ENCODE data around the gene RCBTB1.

RCBTB1 gene

DNA sequence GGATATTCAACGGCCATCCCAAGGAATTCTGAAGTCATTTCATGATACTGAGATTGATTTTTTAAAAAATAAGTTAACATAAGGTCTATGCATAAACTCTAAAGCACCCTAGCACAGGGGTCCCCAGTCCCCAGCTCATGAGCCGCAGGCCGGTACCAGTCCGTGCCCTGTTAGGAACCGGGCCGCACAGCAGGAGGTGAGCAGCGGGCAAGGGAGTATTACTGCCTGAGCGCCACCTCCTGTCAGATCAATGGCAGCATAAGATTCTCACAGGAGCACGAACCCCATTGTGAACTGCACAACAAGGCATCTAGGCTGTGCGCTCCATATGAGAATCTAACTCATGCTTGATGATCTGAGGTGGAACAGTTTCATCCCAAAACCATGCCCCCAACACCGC, 31.0 kb downstream of the RCBTB1 start:
- DNase-seq: no peak

DNA sequence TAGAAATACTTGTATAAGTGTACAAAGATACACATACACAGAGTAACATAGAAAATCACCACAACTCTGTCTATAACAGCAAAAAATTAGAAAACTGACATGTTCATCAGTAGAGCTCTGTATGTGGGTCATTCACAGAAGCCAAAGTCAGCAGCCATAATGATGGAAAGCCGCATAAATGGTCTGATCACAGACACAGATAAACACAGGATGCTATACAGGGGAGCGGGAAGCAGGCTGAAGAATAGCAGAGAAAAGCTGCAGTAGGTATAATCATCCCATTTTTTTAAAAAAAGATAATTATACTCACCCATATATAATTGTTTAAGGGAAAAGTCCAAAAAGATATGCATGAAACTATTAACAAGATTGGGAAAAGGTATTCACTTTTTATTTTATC, 31.5 kb downstream of the RCBTB1 start:
- DNase-seq: no peak

- DNase-seq: no peak
Observed at GRCh38 chr13:49550942-49551644, 34.3 kb downstream of the RCBTB1 start.

- no peak for DNase-seq
Observed at GRCh38 chr13:49549289-49549688, 36.1 kb downstream of the RCBTB1 start.

DNA sequence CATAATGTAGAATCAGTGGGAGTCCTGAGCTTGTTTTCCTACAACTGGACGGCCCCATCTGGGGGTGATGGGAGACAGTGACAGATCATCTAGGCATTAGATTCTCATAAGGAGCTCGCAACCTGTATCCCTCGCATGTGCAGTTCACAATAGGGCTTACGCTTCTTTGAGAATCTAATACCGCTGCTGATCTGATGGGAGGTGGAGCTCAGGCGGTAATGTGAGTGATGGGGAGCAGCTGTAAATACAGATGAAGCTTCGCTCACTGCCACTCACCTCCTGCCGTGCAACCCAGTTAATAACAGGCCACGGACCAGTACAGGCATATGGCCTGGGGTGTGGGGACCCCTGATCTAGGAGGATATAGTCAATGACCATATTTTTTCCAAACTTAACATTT, 38.8 kb downstream of the RCBTB1 start:
- DNase-seq: no peak

DNA sequence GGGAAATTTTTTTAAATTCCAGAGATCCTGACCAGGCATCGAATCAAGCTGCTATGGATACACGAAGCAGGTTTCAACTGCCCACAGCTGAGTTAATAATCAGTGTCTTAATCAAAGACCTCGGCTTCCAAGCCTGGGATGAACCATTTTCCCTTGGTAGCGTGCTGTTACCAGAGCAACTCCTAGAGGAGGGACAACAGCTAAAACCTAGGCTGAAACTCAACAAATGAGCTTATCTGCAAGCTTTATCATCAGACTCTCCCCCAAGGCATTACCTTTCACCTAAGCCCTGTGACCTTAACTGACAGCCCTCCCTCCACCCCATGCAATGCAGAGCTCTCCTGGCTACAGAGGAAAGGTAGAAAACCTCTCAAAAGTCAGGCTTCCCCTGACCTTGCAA, 39.7 kb downstream of the RCBTB1 start:
- DNase-seq: no peak

GRCh38 chr13:49543656-49544055, 41.7 kb downstream of the RCBTB1 start:
- DNase-seq: no peak

GRCh38 chr13:49540552-49540951, 44.8 kb downstream of the RCBTB1 start:
- DNase-seq: no peak

GRCh38 chr13:49539746-49540145, 45.6 kb downstream of the RCBTB1 start:
- DNase-seq: no peak

DNA sequence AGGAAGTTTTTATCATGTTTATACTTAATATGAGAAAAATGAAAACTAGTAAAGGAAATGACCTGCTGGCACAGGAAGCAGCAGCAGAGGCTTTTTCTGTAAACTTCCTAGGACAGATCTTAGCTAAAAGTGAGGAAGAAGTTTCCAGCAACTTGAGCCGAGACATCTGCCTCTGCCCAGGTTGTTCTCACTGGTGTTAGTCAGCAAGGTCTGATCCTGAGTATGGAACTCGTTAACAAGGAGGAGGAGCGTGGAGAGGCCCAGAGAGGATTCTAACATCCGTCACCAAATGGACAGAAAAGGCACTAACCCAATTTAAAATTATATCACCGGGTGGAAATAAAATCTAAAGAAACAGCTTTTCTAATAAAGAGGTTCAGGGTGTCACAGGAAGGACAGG, 46.0 kb downstream of the RCBTB1 start:
- DNase-seq: no peak

GRCh38 chr13:49538404-49538803, 47.0 kb downstream of the RCBTB1 start:
- DNase-seq: no peak

DNA sequence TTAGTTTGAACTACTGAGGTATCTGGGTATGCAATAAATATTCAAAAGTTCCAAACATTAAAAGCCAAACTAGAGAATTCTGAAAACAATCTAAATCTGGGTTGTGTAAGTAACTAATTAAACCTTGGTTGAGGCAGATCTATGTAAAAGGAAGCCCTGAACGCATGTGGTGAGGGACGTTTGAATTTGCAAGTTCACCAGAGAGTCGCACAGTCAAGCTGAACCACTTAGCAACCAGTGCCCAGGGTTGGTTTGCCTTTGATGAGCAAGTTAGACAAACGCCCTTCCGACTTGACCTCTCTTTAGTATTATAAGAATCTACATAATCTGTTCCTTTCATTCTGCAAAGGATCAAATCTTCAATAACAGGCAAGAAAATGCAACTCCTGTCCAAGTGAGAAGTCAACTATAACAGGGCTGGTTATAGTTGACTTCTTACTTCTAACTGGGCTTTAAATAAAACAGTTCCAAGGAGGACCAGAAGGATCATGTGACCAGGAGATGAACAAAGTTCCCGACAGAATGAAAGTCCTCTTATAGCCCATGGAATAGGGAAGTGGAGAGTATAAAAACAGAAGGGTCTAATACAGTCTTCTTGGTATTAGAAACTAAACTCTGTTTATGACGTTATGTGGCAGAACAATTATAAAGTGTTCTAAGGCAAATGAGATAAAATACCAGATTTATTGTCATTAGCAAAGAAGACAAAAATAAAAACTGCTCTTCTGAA, 49.0 kb downstream of the RCBTB1 start:
- no peak for DNase-seq

GRCh38 chr13:49533591-49534269, 51.6 kb downstream of the RCBTB1 start:
- no peak for DNase-seq

GRCh38 chr13:49533011-49533410, 52.3 kb downstream of the RCBTB1 start:
- DNase-seq: no peak

GRCh38 chr13:49532593-49532992, 52.8 kb downstream of the RCBTB1 start:
- no peak for DNase-seq

DNA sequence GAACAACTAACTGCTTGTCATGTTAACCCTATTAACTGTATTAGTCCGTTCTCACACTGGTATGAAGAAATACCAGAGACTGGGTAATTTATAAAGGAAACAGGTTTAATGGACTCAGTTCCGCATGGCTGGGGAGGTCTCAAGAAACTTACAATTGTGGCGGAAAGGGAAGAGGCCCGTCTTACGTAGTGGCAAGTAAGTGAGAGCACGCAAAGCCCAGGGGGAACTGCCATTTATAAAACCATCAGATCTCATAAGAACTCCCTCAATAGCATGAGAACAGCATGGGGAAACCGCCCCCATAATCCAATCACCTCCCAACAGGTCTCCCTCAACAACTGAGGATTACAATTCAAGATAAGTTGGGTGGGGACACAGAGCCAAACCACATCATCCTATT, 54.9 kb downstream of the RCBTB1 start:
- DNase-seq: no peak

GRCh38 chr13:49528161-49528560, 57.2 kb downstream of the RCBTB1 start:
- no peak for DNase-seq

DNA sequence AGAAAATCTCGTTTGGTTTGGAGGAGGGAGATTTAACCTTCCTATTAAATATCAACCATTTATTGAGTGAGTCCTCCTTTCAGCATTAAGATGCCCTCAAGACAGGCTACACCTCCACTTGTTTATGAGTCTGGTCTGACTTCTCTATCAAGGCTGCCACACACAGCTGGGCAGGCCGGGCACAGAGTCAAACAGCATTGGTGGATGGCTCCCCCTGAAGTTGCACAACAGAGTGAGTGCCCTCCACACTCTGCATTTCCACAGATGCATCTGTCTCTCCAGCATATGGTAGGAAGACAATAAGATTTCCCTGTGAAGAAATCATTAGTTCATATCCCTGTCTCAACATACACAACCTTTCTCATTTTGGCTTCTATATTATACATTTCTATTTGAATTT, 58.2 kb downstream of the RCBTB1 start:
- DNase-seq: no peak

DNA sequence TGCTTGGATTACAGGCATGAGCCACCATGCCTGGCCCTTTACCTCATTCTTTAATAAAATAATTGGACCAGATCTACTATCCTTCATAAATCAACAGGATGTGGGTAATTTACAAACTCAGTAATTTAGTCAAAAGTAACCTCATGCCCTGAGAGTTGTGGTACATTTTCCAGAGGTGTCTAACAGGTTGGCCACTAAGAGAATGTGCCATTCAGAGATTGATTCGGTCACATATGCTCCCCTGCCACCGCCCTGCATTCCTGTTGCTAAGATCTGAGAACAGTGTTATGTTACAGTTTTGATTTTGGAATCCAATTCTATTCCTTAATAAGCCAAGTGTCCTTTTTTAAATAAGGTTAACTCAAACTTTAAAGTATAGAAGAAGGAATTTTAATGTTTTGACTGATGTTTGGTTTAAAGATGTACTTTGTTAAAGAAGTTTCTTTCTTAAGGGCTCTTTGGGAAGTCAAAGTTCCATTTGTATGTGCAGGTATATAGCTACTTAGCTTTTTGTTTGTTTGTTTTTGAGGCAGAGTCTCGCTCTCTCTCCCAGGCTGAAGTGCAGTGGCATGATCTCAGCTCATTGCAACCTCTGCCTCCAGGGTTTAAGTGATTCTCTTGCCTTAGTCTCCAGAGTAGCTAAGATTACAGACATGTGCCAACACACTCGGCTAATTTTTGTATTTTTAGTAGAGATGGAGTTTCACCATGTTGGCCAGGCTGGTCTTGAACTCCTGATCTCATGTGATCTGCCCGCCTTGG, 60.4 kb downstream of the RCBTB1 start:
- DNase-seq: no peak

DNA sequence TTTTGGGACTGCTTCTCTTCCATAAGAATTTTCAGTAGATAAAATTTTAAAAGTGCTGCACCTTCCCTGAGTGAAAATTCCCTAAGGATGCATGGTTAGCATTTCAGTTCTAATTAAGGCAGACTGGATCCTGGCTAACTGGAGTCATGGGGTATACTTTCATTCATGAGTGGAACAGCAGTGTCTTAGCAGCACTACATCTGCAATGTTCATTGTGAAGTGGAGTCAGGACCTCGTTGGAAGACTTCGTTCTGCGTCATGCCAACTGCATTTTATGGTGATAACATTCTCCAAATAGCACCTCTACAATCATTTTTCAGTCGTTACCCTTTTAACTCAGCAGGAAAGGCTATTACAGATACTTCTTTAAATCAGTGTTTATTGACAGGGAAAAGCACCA, 64.1 kb downstream of the RCBTB1 start:
- no peak for DNase-seq

DNA sequence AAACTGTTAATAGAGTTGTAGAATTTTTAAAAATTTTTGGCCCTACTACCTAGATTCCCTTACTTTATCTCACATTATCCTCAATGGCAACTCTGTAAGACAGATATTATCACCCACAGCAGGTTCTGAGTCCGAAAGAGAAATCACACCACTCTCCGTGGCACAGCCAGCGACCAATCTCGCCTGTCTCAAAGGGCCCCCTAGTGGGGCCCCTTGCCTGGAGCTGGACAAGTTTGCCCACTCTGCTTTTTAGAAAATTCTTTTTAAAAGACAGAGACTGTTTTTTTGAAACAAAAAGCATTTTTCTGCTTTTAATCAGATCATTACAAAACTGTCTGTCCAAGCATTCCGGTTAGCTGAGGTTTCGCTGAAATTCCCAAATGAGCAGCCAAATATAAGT, 67.9 kb downstream of the RCBTB1 start:
- no peak for DNase-seq

DNA sequence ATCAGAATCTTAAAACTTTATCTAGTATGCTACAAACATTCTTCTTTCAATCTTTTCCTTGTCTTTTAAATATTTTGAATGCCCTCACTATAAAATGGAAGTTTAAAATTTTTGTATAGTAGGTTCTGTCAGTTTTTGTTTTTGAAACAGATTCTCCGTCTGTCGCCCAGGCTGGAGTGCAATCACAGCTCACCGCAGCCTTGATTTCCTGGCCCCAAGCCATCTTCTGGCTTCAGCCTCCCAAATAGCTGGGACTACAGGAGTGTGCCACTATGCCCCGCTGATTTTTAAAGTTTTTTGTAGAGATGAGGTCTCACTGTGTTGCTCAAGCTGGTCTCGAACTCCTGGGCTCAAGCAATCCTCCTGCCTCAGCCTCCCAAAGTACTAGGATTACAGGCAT, 68.9 kb downstream of the RCBTB1 start:
- DNase-seq: no peak

- DNase-seq: no peak
Observed at GRCh38 chr13:49512578-49512977, 72.8 kb downstream of the RCBTB1 start.

Measured in T-helper 9 cell (primary cell).